ENCODE data around the gene USP49. TPM values are rescaled to one million over a fixed set of nuclear protein-coding genes. Genes with fewer than 3 reads are reported as not detected.
"Not testable (repeated sequence)": the region's sequence is repeated elsewhere in the genome, so short reads cannot be mapped to it uniquely, and the experiment has no call there.

USP49 gene
- total and polyA plus RNA-seq, 7 experiments from 2014 or later: 0.44 to 6.0 (median 2.4) TPM

DNA sequence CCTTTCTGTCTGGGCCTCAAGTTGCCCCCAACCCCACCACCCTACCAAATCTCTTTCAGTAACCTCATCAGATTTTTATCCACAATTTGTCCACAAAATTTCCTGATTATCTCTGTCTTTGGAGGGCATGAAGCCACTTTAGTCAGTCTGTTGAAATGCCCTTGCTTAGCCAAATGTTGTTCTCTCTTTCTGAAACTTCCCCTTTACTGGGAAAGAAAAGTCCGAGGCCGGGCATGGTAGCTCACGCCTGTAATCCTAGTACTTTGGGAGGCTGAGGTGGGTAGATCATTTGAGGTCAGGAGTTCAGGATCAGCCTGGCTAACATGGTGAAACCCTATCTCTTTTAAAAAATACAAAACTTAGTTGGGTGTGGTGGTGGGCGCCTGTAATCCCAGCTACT is 73.9 kb downstream of the USP49 start:
- intact Hi-C loops (cut with micrococcal nuclease): no loop called here
- no peaks in the 10 kb centered on the region for H3K9me3 ChIP-seq (ENCODE audit: control insufficient read depth in 2 of 3, low read length in 3 of 3)
- Mint-ChIP-seq H3K36me3 (no peaks in the 10 kb centered on the region), H3K9me3 (peaks cover 0 to 2% (median 0%) of the 10 kb centered on the region in 11 donors), H3K4me1 (peaks cover 0 to 2% (median under 1%) of the 10 kb centered on the region in 7 donors), H3K4me3 (no peak overlapping the region), H3K27me3 (no peaks in the 10 kb centered on the region), H3K27ac (no peak overlapping the region)
- H3K4me1 ChIP-seq (ENCODE audit: control insufficient read depth in 2 of 2, insufficient read depth in 2 of 2, low read length in 2 of 2): no peaks in the 10 kb centered on the region
- ATAC-seq: no peak
- H3K27ac ChIP-seq (ENCODE audit: low read depth, low read length): no peak overlapping the region
- POLR2A ChIA-PET: interaction anchor here (0.6 kb wide), 1 partner anchor 26 kb away, joined by 3 read pairs; no protein-coding TSS in a partner anchor
- DNase-seq: no peak
- no peaks in the 10 kb centered on the region for H3K27me3 ChIP-seq (ENCODE audit: control insufficient read depth in 2 of 2, insufficient read depth in 2 of 2, low read length in 2 of 2)
- no peaks in the 10 kb centered on the region for H3K36me3 ChIP-seq (ENCODE audit: control insufficient read depth in 2 of 3, insufficient read depth in 3 of 3, low read length in 3 of 3)
- CTCF ChIA-PET: no interaction called here
- no peak overlapping the region for H3K4me3 ChIP-seq (ENCODE audit: low read length)

DNA sequence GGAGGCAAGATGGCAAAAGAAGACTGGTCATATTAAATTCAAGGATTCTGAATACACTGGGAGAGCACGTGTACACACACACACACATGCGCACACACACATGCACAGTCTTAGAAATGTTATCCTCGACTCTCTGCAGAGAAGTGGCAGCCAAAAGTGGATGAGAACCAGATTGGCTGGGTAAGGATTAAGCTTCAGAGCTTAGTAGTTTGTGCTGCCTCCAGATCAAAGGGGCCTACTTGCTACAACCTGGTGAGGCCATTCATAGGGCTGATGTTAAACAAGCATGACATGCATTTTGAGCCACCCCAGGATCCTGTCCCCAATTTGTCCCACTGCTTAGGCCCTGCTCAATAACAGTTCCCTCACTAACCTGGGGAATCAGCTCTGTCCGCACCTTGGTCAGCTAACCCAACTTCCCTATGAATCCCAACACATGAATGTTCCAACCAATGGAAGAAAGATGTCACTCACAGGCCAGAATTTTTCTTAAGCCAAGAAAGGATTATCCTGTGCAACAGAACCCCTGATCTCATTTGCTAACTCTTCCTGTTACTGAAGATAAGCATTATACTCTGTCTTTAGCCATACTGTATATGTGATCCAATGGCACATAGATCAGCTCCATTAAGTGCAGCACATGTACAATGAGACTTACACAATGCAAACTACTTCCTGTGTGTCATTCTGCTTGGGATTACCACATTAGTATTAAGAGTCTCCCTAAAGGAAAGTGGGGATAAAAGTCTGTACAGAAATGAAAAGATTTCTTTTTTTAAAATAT is 76.7 kb downstream of the USP49 start:
- Histone ChIP-seq H3K9me3 (ENCODE audit: control insufficient read depth in 2 of 3, low read length in 3 of 3) (no peaks in the 10 kb centered on the region), H3K36me3 (ENCODE audit: control insufficient read depth in 2 of 3, insufficient read depth in 3 of 3, low read length in 3 of 3) (no peaks in the 10 kb centered on the region), H3K4me3 (ENCODE audit: low read length) (no peak overlapping the region), H3K27me3 (ENCODE audit: control insufficient read depth in 2 of 2, insufficient read depth in 2 of 2, low read length in 2 of 2) (no peaks in the 10 kb centered on the region), H3K4me1 (ENCODE audit: control insufficient read depth in 2 of 2, insufficient read depth in 2 of 2, low read length in 2 of 2) (no peaks in the 10 kb centered on the region), H3K27ac (ENCODE audit: low read depth, low read length) (no peak overlapping the region)
- Mint-ChIP-seq H3K9me3 (no peaks in the 10 kb centered on the region), H3K36me3 (no peaks in the 10 kb centered on the region), H3K27me3 (no peaks in the 10 kb centered on the region), H3K4me1 (peaks cover 0 to 5% (median 2%) of the 10 kb centered on the region in 7 donors), H3K27ac (no peak overlapping the region), H3K4me3 (no peak overlapping the region)
- intact Hi-C loops (cut with micrococcal nuclease): no loop called here
- ATAC-seq (no peak), DNase-seq (no peak)
- POLR2A ChIA-PET: no interaction called here
- CTCF ChIA-PET: no interaction called here

DNA sequence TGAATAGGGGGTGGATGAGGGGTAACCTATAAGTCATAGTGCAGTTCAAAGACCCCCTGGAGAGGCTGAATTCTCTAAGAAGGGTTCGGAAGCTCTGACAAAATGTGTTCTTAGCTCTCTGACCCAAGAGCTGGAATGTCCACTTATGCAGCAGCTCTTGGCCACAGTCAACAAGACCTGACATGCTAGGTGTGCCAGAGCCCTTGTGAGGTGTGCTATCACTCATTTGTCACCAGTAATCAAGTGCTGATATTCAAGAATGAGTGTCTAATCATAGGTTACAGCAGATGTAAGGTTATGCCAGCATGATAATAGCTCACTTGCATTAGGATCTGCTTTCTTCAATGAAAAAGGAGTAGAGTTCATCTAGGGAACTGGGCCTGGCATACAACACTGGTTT is 79.6 kb downstream of the USP49 start:
- CTCF ChIA-PET: interaction anchor here (0.7 kb wide), 1 partner anchor 492 kb away, joined by 3 read pairs; no protein-coding TSS in a partner anchor

GRCh38 chr6:41814629-41815028 is 80.5 kb downstream of the USP49 start:
- intact Hi-C loops (cut with micrococcal nuclease): no loop called here
- ChIA-PET POLR2A (no interaction called here), CTCF (no interaction called here)
- no peaks in the 10 kb centered on the region for H3K9me3 Mint-ChIP-seq
- Histone ChIP-seq H3K4me1 (ENCODE audit: control insufficient read depth in 2 of 2, insufficient read depth in 2 of 2, low read length in 2 of 2) (no peaks in the 10 kb centered on the region), H3K36me3 (ENCODE audit: control insufficient read depth in 2 of 3, insufficient read depth in 3 of 3, low read length in 3 of 3) (no peaks in the 10 kb centered on the region), H3K27me3 (ENCODE audit: control insufficient read depth in 2 of 2, insufficient read depth in 2 of 2, low read length in 2 of 2) (no peaks in the 10 kb centered on the region), H3K9me3 (ENCODE audit: control insufficient read depth in 2 of 3, low read length in 3 of 3) (no peaks in the 10 kb centered on the region), H3K27ac (ENCODE audit: low read depth, low read length) (no peak overlapping the region), H3K4me3 (ENCODE audit: low read length) (no peak overlapping the region)
- H3K4me3 Mint-ChIP-seq: no peak overlapping the region
- no peak for ATAC-seq
- peaks cover 0 to 5% (median 2%) of the 10 kb centered on the region in 7 donors for H3K4me1 Mint-ChIP-seq
- no peaks in the 10 kb centered on the region for H3K36me3 Mint-ChIP-seq
- DNase-seq: no peak
- H3K27me3 Mint-ChIP-seq: no peaks in the 10 kb centered on the region
- no peak overlapping the region for H3K27ac Mint-ChIP-seq

More for the DNA sequence above, 79.6 kb downstream of the USP49 start:
- intact Hi-C loops (cut with micrococcal nuclease): no loop called here
- Histone ChIP-seq H3K27ac (ENCODE audit: low read depth, low read length) (no peak overlapping the region), H3K9me3 (ENCODE audit: control insufficient read depth in 2 of 3, low read length in 3 of 3) (no peaks in the 10 kb centered on the region), H3K4me3 (ENCODE audit: low read length) (no peak overlapping the region), H3K4me1 (ENCODE audit: control insufficient read depth in 2 of 2, insufficient read depth in 2 of 2, low read length in 2 of 2) (no peaks in the 10 kb centered on the region), H3K27me3 (ENCODE audit: control insufficient read depth in 2 of 2, insufficient read depth in 2 of 2, low read length in 2 of 2) (no peaks in the 10 kb centered on the region), H3K36me3 (ENCODE audit: control insufficient read depth in 2 of 3, insufficient read depth in 3 of 3, low read length in 3 of 3) (no peaks in the 10 kb centered on the region)
- ATAC-seq (no peak), DNase-seq (no peak)
- Mint-ChIP-seq H3K36me3 (no peaks in the 10 kb centered on the region), H3K27me3 (no peaks in the 10 kb centered on the region), H3K4me3 (no peak overlapping the region), H3K27ac (peak overlapping the region in 2 of 9 donors; percentile 19 to 77), H3K9me3 (no peaks in the 10 kb centered on the region), H3K4me1 (peaks cover 0 to 5% (median 2%) of the 10 kb centered on the region in 7 donors)
- POLR2A ChIA-PET: interaction anchor here (0.6 kb wide), 1 partner anchor 400 kb away, joined by 3 read pairs; no protein-coding TSS in a partner anchor

GRCh38 chr6:41813956-41814355 is 81.2 kb downstream of the USP49 start:
- no peak overlapping the region for H3K4me3 ChIP-seq (ENCODE audit: low read length)
- no peaks in the 10 kb centered on the region for H3K27me3 ChIP-seq (ENCODE audit: control insufficient read depth in 2 of 2, insufficient read depth in 2 of 2, low read length in 2 of 2)
- Mint-ChIP-seq H3K4me1 (peaks cover 0 to 5% (median 2%) of the 10 kb centered on the region in 7 donors), H3K36me3 (no peaks in the 10 kb centered on the region), H3K27ac (no peak overlapping the region), H3K27me3 (no peaks in the 10 kb centered on the region), H3K9me3 (no peaks in the 10 kb centered on the region), H3K4me3 (no peak overlapping the region)
- ATAC-seq (no peak), DNase-seq (no peak)
- no peaks in the 10 kb centered on the region for H3K36me3 ChIP-seq (ENCODE audit: control insufficient read depth in 2 of 3, insufficient read depth in 3 of 3, low read length in 3 of 3)
- no peaks in the 10 kb centered on the region for H3K4me1 ChIP-seq (ENCODE audit: control insufficient read depth in 2 of 2, insufficient read depth in 2 of 2, low read length in 2 of 2)
- H3K27ac ChIP-seq (ENCODE audit: low read depth, low read length): no peak overlapping the region
- intact Hi-C loops (cut with micrococcal nuclease): no loop called here
- ChIA-PET CTCF (no interaction called here), POLR2A (interaction anchor here (0.6 to 0.8 kb wide), 3 partner anchors 14 to 198 kb away, joined by 3 read pairs; no protein-coding TSS in a partner anchor)
- H3K9me3 ChIP-seq (ENCODE audit: control insufficient read depth in 2 of 3, low read length in 3 of 3): no peaks in the 10 kb centered on the region

DNA sequence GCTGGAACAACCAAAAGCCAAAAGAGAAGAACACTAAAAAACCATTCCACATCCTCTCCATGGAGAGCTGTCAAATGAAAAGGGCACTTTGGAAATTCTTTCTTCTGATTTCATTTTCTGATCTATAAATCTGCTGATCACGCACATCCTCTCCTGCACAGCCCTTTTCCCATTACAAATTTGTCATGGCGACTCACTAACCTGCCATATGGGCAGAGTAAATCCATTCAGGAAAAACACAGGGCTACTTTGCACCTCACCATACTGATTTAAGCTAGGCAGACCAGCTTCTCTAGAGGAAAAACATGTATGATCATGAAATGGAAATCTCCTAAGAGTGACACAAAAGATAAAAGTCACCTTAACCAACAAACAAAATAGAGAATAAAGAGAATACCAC is 81.7 kb downstream of the USP49 start:
- Histone ChIP-seq H3K9me3 (ENCODE audit: control insufficient read depth in 2 of 3, low read length in 3 of 3) (no peaks in the 10 kb centered on the region), H3K27ac (ENCODE audit: low read depth, low read length) (no peak overlapping the region), H3K4me1 (ENCODE audit: control insufficient read depth in 2 of 2, insufficient read depth in 2 of 2, low read length in 2 of 2) (no peaks in the 10 kb centered on the region), H3K4me3 (ENCODE audit: low read length) (no peak overlapping the region), H3K36me3 (ENCODE audit: control insufficient read depth in 2 of 3, insufficient read depth in 3 of 3, low read length in 3 of 3) (no peaks in the 10 kb centered on the region), H3K27me3 (ENCODE audit: control insufficient read depth in 2 of 2, insufficient read depth in 2 of 2, low read length in 2 of 2) (no peaks in the 10 kb centered on the region)
- Mint-ChIP-seq H3K27me3 (no peaks in the 10 kb centered on the region), H3K4me1 (peaks cover 0 to 5% (median 2%) of the 10 kb centered on the region in 7 donors), H3K9me3 (no peaks in the 10 kb centered on the region), H3K27ac (no peak overlapping the region), H3K4me3 (no peak overlapping the region), H3K36me3 (no peaks in the 10 kb centered on the region)
- DNase-seq (no peak), ATAC-seq (no peak)
- ChIA-PET CTCF (no interaction called here), POLR2A (interaction anchor here (0.6 to 0.8 kb wide), 4 partner anchors 13 to 293 kb away, joined by 3 read pairs; no protein-coding TSS in a partner anchor)
- intact Hi-C loops (cut with micrococcal nuclease): no loop called here

GRCh38 chr6:41811946-41812345 is 83.2 kb downstream of the USP49 start:
- H3K4me1 ChIP-seq (ENCODE audit: control insufficient read depth in 2 of 2, insufficient read depth in 2 of 2, low read length in 2 of 2); ATAC-seq; H3K9me3 ChIP-seq (ENCODE audit: control insufficient read depth in 2 of 3, low read length in 3 of 3); H3K9me3 Mint-ChIP-seq; POLR2A ChIA-PET; DNase-seq; H3K4me3 Mint-ChIP-seq; H3K4me3 ChIP-seq (ENCODE audit: low read length); H3K27me3 ChIP-seq (ENCODE audit: control insufficient read depth in 2 of 2, insufficient read depth in 2 of 2, low read length in 2 of 2); CTCF ChIA-PET; intact Hi-C loops (cut with micrococcal nuclease); H3K4me1 Mint-ChIP-seq; H3K27ac ChIP-seq (ENCODE audit: low read depth, low read length); H3K36me3 ChIP-seq (ENCODE audit: control insufficient read depth in 2 of 3, insufficient read depth in 3 of 3, low read length in 3 of 3); H3K36me3 Mint-ChIP-seq; H3K27ac Mint-ChIP-seq; H3K27me3 Mint-ChIP-seq: not testable (repeated sequence)

Data from naive thymus-derived CD4-positive, alpha-beta T cell (primary cell).